Kidney capillary endothelial cell (primary cell): ENCODE results near the gene JUND.

Source experiments
- DNase-seq: peaks from one replicate; pipeline ENCODE4 v3.0.0-alpha.2; 2018; ENCODE audit warnings: low spot score

The JUND gene

GRCh38 chr19:18289471-18290301 is 8.3 kb upstream of the JUND start:
- no peak for DNase-seq

- no peak for DNase-seq
These were observed 6.7 kb upstream of the JUND start for GRCh38 chr19:18287836-18288772.

- no peak for DNase-seq
These were observed 5.7 kb upstream of the JUND start for GRCh38 chr19:18286973-18287635.

- no peak for DNase-seq
These were observed 3.4 kb upstream of the JUND start for GRCh38 chr19:18284712-18285360.

GRCh38 chr19:18283338-18283737 is 1.9 kb upstream of the JUND start:
- no peak for DNase-seq

GRCh38 chr19:18282788-18283141 is 1.3 kb upstream of the JUND start:
- no peak for DNase-seq

- DNase-seq = peak; percentile 43
These were observed 782 bp upstream of the JUND start for GRCh38 chr19:18282021-18282787.

- DNase-seq = no peak
These were observed 958 bp downstream of the JUND start for GRCh38 chr19:18280247-18281081.

- peak; percentile 92 for DNase-seq
These were observed 1.7 kb downstream of the JUND start for GRCh38 chr19:18279516-18280246.

GRCh38 chr19:18279266-18279515 is 2.2 kb downstream of the JUND start:
- no peak for DNase-seq

- DNase-seq = no peak
These were observed 2.7 kb downstream of the JUND start for GRCh38 chr19:18278521-18279265.

- no peak for DNase-seq
These were observed 6.6 kb downstream of the JUND start for GRCh38 chr19:18274781-18275356.

GRCh38 chr19:18274219-18274780 is 7.1 kb downstream of the JUND start, which contains the start of gene IQCN:
Gene IQCN (minus strand): TSS chr19:18274452. CDS start chr19:18269478, 4,974 bp downstream.
- no peak for DNase-seq

GRCh38 chr19:18273561-18274218 is 7.7 kb downstream of the JUND start:
- DNase-seq = no peak

- DNase-seq = no peak
These were observed 10.0 kb downstream of the JUND start for GRCh38 chr19:18271433-18271841.

GRCh38 chr19:18270326-18270725 is 11.1 kb downstream of the JUND start:
- no peak for DNase-seq

GRCh38 chr19:18269070-18269723 is 12.2 kb downstream of the JUND start:
- DNase-seq = no peak
